Motor neuron (in vitro differentiated cells): ENCODE results near the gene RAD51B. TPM values are rescaled to one million over a fixed set of nuclear protein-coding genes. Genes with fewer than 3 reads are reported as not detected.

Experiments
- ATAC-seq, 8 experiments: fragments of 200-7000 bp; cut with Tn5 transposase; replicated peaks in 6 of 8; 2 replicates each; pipeline ENCODE4 v1.8.0; 2021; ENCODE audit warnings: mild to moderate bottlenecking in 8 of 8, moderate library complexity in 8 of 8
- H3K27ac ChIP-seq, 2 donors: fragments of 250-450 bp; sonication (Bioruptor Pico); 2 replicates each; pipeline ENCODE4 v1.9.0; 2021; ENCODE audit warnings: antibody characterized with exemption in 2 of 2, mild to moderate bottlenecking in 2 of 2, moderate library complexity in 1 of 2
- H3K4me1 ChIP-seq, 2 donors: fragments of 250-450 bp; sonication (Bioruptor Pico); replicated peaks in 1 of 2; 2 replicates each; pipeline ENCODE4 v1.6.1; 2021; ENCODE audit warnings: antibody characterized with exemption in 2 of 2, mild to moderate bottlenecking in 2 of 2, moderate library complexity in 1 of 2
- H3K4me3 ChIP-seq, 5 donors: fragments of 250-450 bp; sonication (Bioruptor Pico); 2 replicates each; pipeline ENCODE4 v1.9.0; 2021; ENCODE audit warnings: antibody characterized with exemption in 5 of 5, mild to moderate bottlenecking in 5 of 5, moderate library complexity in 4 of 5
- WGBS, 10 experiments: fragments of 450-650 bp; shearing (Covaris generic); methylation state at CpG; one replicate each; pipeline ENCODE4 v1.0.0; 2022; 5-methylcytosine and 5-hydroxymethylcytosine counted together
- in situ Hi-C, 9 experiments: fragments of 400-800 bp; cut with MboI; loops; one replicate each; pipeline ENCODE4 v1.15.0; 2021; ENCODE audit warnings: low sequenced_read_pairs in 9 of 9, low pct_unique_long_range_greater_than_20kb in 2 of 9; ENCODE audit not compliant: unreplicated experiment in 9 of 9
- total RNA-seq, 8 experiments: library from RNA; unstranded; fragments of 300-600 nt; gene quantifications; 2 replicates each; pipeline versions ENCODE4 v1.2.3 to v1.2.4, GENCODE V29; 2022

Gene RAD51B
- total RNA-seq, 8 experiments from 2014 or later: 5.4 to 37.7 (median 11.0) TPM

DNA sequence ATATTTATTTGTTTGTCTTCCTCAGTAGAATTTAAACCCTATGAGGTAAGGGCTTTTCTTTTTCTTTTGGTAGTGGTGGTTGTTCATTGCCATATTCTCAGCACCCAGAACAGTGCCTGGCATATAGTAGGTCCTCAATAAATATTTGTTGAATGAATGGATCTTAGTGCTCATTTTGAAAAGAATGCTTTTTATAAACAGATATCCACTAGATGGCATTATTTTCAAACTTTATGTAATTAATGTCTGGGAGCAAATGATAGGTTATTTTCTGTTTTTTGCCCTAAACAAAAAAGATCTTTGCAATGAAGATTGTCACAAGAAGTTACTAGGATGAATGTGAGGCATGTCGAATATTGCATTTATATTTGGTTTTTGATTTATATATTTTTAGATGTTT, 64.1 kb downstream of the RAD51B start:
- 0 to 100% (median 72%) methylated on average over 1 of the region's 1 CpG; no CpG with 5 or more reads in 2 of the 10 experiments for WGBS, 10 experiments
- ATAC-seq: no peak
- Histone ChIP-seq H3K27ac (no peak overlapping the region), H3K4me3 (no peak overlapping the region), H3K4me1 (no peaks in the 10 kb centered on the region)
- in situ Hi-C loops: loop anchor here in 2 of 9 experiments (25.0 kb wide), 1 partner anchor 954 kb away; no protein-coding TSS in a partner anchor

DNA sequence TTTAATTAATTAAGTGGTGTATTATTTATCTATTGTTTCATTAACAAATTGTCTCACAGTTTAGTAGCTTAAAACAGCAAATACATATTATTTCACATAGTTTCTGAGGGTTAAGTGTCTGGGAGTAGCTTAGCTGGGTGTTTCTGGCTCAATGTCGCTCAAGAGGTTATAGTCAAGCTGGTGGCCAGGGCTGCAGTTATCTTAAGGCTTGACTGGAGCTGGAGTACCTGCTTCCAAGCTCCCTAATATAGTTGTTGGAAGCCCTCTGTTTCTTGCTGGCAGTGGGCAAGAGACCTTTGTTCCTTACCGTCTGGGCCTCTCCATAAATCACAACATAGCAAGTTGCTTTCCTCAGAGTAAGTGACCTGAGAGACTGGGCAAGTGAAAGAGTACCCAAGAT, 66.6 kb downstream of the RAD51B start:
- Histone ChIP-seq H3K4me1 (no peaks in the 10 kb centered on the region), H3K4me3 (no peak overlapping the region), H3K27ac (no peak overlapping the region)
- ATAC-seq: no peak
- in situ Hi-C loops: loop anchor here in 2 of 9 experiments (25.0 kb wide), 1 partner anchor 951 kb away; no protein-coding TSS in a partner anchor
- WGBS, 10 experiments: 17 to 100% (median 100%) methylated on average over 1 to 2 of the region's 2 CpGs; no CpG with 5 or more reads in 2 of the 10 experiments

DNA sequence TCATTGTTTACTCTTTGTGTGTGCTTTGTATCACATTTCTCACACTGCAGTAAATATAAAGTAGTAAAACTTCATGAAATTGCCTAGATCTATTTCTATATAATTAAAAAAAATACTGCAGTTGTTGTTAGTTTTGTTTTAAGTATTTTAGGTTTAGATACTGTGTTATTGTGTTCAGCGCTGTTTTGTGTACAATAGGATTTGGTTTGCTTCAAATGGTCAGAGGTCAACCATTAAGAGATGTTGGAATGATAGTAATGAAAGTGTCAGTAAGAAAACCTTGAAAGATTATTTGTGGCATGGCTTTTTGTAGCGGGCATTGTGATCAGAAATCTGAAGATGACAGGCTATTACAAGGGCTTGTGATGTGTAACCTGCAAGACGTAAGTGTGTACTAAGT, 67.9 kb downstream of the RAD51B start:
- no peak overlapping the region for H3K27ac ChIP-seq
- no peak for ATAC-seq
- 73 to 100% (median 90%) methylated on average over 1 to 3 of the region's 3 CpGs; no CpG with 5 or more reads in 1 of the 10 experiments for WGBS, 10 experiments
- in situ Hi-C loops: loop anchor here in 2 of 9 experiments (25.0 kb wide), 1 partner anchor 950 kb away; no protein-coding TSS in a partner anchor
- peaks cover 2% of the 10 kb centered on the region in 2 donors for H3K4me1 ChIP-seq
- no peak overlapping the region for H3K4me3 ChIP-seq

DNA sequence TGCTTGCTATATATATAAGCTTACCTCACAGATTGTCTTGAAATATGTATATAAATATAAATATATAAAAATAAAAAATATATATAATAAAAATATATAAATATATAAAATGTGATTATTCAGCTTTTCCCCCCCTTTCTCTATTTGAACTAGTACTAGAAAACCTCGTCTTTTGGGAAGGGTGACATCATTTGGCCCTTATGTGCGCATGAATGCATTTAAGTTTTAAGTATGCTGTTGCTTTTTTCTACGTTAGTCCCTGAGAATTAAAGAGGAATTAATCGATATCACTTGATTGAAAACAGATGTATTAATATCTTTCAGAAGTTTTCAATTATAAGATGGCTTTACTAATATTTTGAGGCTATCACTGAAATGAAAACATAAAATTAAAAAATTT, 69.9 kb downstream of the RAD51B start:
- WGBS, 10 experiments: 29 to 100% (median 80%) methylated on average over 2 to 4 of the region's 4 CpGs; no CpG with 5 or more reads in 1 of the 10 experiments
- H3K4me1 ChIP-seq: peaks cover 4 to 7% of the 10 kb centered on the region in 2 donors
- no peak for ATAC-seq
- H3K4me3 ChIP-seq: no peak overlapping the region
- H3K27ac ChIP-seq: no peak overlapping the region
- in situ Hi-C loops: loop anchor here in 2 of 9 experiments (25.0 kb wide), 1 partner anchor 948 kb away; no protein-coding TSS in a partner anchor

DNA sequence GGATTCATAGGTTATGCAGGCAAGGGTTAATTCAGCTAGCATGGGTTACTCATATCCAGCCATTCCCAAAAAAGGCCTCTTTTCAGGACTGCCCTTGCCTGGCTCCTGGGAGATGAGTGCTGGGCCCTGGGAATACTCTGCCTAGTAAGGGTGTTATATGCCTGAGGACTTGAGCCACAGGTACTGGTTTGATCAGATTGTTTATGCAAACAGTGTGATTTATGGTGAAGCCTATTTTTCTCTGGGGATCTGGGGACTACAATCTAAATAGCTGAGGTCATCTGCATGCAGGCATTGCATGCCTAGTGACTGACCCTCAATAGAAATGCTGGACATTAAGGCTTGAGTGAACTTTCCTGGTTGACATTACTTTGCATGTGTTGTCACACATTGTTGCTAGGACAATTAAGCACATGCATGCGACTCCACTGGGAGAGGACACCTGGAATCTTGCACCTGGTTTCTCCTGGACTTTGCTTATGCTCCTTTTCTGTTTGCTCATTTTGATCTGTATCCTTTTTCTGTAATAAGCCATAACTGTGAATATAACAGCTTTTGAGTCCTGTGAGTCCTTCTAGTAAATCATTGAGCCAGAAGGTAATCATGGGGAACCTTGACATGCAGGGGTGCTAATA, 73.0 kb downstream of the RAD51B start:
- no peak overlapping the region for H3K27ac ChIP-seq
- H3K4me1 ChIP-seq: peaks cover 4 to 7% of the 10 kb centered on the region in 2 donors
- WGBS, 10 experiments: 100% methylated on average over 1 of the region's 1 CpG; no CpG with 5 or more reads in 8 of the 10 experiments
- peak in 5 of 8 experiments; percentile 47 to 67 (median 63) for ATAC-seq
- no peak overlapping the region for H3K4me3 ChIP-seq
- in situ Hi-C loops: loop anchor here in 2 of 9 experiments (25.0 kb wide), 1 partner anchor 945 kb away; no protein-coding TSS in a partner anchor

DNA sequence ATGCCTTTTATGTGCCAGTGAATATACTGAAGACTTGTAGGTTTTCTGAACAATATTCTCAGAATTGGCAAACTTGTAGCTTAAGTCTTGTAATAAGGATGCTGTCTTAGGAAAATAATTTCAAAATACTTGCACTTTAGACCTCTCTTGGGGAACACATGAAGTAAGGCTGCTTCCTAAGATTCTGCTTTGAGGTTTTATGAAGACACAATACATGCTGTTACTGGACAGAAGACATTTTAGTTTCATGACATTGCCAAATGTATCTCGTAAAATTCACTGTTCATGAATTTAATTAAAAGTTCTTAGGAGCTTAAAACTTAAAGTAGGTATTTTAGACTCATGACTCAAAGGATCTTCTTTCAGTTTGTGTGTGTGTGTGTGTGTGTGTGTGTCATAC, 80.7 kb downstream of the RAD51B start:
- no peaks in the 10 kb centered on the region for H3K4me1 ChIP-seq
- 33 to 100% (median 67%) methylated on average over 1 of the region's 1 CpG; no CpG with 5 or more reads in 4 of the 10 experiments for WGBS, 10 experiments

DNA sequence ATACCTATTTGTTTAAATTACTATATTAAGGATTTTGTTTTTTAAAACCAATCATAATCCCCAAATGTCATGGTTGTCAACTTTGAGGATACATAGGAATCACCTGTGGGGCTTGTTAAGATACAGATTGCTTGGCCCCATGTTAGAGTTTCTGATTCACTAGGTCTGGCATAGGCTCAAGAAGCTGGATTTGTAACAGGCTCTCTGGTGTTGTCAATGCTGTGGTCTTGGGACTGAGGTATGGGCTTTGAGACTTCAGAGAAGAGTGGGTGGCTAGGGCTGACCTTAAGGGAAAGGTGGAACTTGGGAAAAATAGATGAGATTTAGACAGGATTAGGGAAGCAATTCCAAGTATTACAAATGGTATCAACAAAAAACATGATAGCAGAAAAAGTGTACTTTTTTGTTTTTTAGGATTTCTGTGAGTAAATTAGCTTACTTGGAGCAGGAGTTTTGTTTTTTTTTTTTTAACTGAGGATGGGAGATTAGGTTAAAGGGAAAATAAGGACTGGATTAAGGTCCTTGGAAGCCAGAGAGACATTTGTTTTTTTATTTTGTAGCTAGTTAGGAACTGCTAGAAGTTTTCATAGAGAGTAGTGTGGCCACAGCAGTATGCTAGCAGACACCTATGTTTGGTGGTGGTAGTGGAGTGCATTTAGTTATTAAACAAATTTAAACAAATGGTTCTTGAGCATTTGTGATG, 88.6 kb downstream of the RAD51B start:
- ATAC-seq: no peak
- Histone ChIP-seq H3K4me1 (no peaks in the 10 kb centered on the region), H3K4me3 (no peak overlapping the region), H3K27ac (no peak overlapping the region)
- in situ Hi-C loops: no loop called here

More for the DNA sequence above, 80.7 kb downstream of the RAD51B start:
- no peak for ATAC-seq
- no peak overlapping the region for H3K4me3 ChIP-seq
- H3K27ac ChIP-seq: no peak overlapping the region
- in situ Hi-C loops: no loop called here

DNA sequence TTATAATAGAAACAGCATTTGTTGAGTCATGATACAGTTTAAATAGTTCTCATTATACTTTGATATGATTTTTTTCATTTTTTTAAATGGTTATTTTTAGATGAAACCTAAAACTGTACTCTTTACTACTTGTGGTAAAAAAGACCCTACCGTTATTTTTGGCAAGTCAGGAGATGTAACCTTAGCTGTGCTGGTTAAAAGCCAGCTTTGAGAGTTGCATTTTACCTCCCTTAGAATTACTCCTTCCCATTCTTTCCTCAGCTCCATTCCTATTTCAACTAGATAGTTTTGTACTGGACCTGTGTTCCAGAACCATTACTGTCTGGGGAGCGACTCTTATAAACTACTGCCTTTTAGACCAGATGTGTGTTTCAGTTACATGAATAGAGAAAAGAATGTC, 92.0 kb downstream of the RAD51B start:
- 0 to 100% (median 88%) methylated on average over 1 to 2 of the region's 2 CpGs; no CpG with 5 or more reads in 2 of the 10 experiments for WGBS, 10 experiments
- H3K4me1 ChIP-seq: no peaks in the 10 kb centered on the region
- in situ Hi-C loops: no loop called here
- no peak overlapping the region for H3K4me3 ChIP-seq
- ATAC-seq: no peak
- no peak overlapping the region for H3K27ac ChIP-seq

DNA sequence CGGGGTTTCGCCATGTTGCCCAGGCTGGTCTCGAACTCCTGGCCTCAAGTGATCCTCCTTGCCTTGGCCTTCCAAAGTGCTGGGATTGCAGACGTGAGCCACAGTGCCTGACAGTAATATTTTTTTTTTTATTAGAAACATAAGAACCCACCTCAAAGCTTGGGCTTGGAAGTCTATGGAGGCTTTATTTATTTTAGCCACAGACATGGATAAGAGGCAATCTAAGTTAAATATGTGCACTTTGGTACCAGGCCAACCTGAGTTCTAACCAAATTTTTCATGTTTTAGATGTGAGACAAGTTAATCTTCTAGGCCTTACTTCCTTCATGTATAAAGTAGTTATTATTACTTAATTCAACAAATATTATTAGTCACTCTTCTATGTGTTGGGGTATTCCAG, 96.9 kb downstream of the RAD51B start:
- H3K4me1 ChIP-seq: peaks cover 0 to 4% of the 10 kb centered on the region in 2 donors
- no peak for ATAC-seq
- WGBS, 10 experiments: 60 to 100% (median 98%) methylated on average over 1 to 4 of the region's 4 CpGs; no CpG with 5 or more reads in 2 of the 10 experiments
- no peak overlapping the region for H3K27ac ChIP-seq
- no peak overlapping the region for H3K4me3 ChIP-seq
- in situ Hi-C loops: no loop called here

DNA sequence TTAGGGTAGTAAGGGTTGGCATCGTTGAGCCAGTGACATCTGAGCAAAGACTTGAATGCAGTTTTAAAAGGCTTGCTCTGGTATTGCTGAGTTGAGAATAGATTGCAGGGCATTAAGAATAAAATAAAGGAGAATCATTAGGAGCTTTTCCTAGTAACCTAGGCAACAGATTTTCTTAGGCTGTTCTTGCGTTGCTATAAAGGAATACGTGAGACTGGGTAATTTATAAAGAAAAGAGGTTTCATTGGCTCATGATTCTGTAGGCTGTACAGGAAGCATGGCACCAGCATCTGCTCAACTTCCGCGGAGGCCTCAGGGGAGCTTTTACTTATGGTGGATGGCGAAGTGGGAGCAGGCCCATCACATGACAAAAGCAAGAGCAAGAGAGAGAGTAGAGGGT, 97.4 kb downstream of the RAD51B start:
- peak in 1 of 8 experiments; percentile 40 for ATAC-seq
- H3K4me1 ChIP-seq: peaks cover 0 to 4% of the 10 kb centered on the region in 2 donors
- 14 to 100% (median 74%) methylated on average over 1 to 6 of the region's 6 CpGs for WGBS, 10 experiments
- no peak overlapping the region for H3K27ac ChIP-seq
- H3K4me3 ChIP-seq: no peak overlapping the region
- in situ Hi-C loops: no loop called here

DNA sequence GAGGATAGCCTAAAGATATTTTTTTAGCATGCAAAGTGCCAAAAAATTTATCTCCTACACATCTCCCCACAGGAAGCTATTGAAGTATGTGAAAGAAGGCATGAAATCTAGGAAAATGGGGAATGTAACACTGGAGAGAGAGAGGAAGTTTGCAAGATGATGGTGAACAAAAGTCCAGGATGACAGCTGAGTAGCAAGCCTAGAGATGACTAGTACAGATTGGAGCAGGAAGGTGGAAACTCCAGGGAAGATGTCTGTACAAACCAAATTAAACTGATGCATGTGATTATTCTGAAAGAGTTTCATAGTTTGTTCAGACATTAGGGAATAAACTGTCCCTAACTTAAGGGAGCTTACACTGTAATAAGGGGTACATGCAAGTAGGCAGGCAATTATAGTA, 99.3 kb downstream of the RAD51B start:
- no peak for ATAC-seq
- in situ Hi-C loops: no loop called here
- Histone ChIP-seq H3K4me1 (peaks cover 0 to 4% of the 10 kb centered on the region in 2 donors), H3K27ac (no peak overlapping the region), H3K4me3 (no peak overlapping the region)

DNA sequence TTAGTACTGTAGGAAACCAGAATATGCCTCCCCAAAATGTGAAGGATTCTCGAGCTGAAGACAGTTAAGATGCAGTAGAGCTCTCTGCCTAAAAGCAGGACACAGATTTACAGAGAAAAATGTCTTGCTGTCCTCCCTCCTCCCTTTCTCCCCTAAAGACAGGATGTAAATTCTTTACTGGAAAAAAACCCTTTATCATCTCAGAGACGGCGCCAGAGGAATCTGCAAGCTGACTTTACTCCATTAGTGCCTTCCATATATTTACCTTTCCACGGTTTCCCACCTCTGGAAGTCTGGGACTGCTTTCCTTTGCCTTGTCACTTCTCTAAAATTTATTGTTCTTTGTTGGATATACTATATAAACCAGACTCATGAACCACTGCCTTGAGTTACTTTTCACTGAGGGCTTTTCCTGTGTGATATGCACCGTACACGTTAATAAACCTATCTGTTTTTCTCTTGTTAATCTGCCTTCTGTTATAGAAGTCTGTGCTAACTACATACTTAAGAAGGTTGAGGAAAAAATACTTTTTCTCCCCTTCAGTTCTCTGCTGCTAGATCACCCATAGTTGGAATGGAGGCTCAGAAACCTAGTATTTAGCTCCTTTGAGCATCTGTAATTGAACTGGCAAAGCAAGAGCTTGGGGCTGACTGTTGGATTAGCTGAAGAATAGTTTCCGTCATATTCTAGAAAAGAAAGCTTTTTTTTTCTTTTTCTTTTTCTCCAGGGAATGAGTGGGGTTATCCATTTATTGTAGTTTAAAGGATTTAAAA, 99.9 kb downstream of the RAD51B start:
- WGBS, 10 experiments: 38 to 90% (median 67%) methylated on average over 2 to 7 of the region's 7 CpGs
- H3K4me3 ChIP-seq: no peak overlapping the region
- in situ Hi-C loops: no loop called here
- ATAC-seq: no peak
- peaks cover 0 to 4% of the 10 kb centered on the region in 2 donors for H3K4me1 ChIP-seq
- no peak overlapping the region for H3K27ac ChIP-seq

DNA sequence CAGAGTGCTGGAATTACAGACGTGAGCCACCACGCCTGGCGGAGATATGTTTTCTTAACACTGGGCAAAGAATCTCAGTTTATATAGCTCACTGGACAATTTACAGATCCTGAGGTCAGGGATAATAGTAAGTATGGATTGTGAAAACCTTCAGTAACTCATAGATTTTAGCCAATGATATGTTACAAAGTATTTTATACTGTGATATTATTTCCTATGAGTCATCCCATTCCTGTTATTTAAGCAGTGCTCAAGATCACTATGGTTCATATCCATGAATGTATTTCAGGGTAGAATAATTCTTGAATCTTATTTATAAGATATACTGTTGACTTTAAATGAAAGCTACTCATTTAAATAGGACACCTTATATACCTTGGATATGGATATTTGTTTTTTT, 107.2 kb downstream of the RAD51B start:
- H3K4me1 ChIP-seq: no peaks in the 10 kb centered on the region
- no peak overlapping the region for H3K4me3 ChIP-seq
- no peak overlapping the region for H3K27ac ChIP-seq
- WGBS, 10 experiments: 80 to 100% (median 96%) methylated on average over 1 to 3 of the region's 3 CpGs; no CpG with 5 or more reads in 5 of the 10 experiments
- ATAC-seq: no peak
- in situ Hi-C loops: loop anchor here in 8 of 9 experiments (25.0 kb wide), 3 partner anchors 310 to 910 kb away; no protein-coding TSS in a partner anchor
